HepG2 (cell line): ENCODE data around the gene DALRD3. TPM values are rescaled to one million over a fixed set of nuclear protein-coding genes. Genes with fewer than 3 reads are reported as not detected.
A peak's percentile ranks its signal among the peaks of the same experiment; 100 is the strongest.

Experiments used
- ARNT ChIP-seq: fragments of 450-650 bp; IDR thresholded peaks from 2 replicates; pipeline ENCODE4 v1.6.1; 2017
- CCAR2 ChIP-seq: fragments of 200-400 bp; formaldehyde crosslinking; optimal IDR thresholded peaks from 2 replicates; pipeline ENCODE3; 2018; ENCODE audit warnings: low read depth, mild to moderate bottlenecking, low read length, moderate library complexity
- CEBPB ChIP-seq: IDR thresholded peaks from 2 replicates; pipeline ENCODE4 v1.6.1; 2011; ENCODE audit warnings: low read depth, low read length, improper control_type of control experiment, borderline replicate concordance
- EP300 ChIP-seq, 3 experiments: sonication (generic) in 1 of 3; formaldehyde crosslinking in 1 of 3; IDR thresholded peaks; 2 replicates each; pipeline versions ENCODE4 v1.5.1 to v1.6.1; 2011 to 2020; ENCODE audit warnings: low read depth in 2 of 3, low read length in 2 of 3, borderline replicate concordance in 1 of 3, improper control_type of control experiment in 1 of 3, mild to moderate bottlenecking in 1 of 3, missing genetic modification reagents in 1 of 3, moderate library complexity in 1 of 3
- GTF2F1 ChIP-seq: fragments of 150-350 bp; IDR thresholded peaks from 2 replicates; pipeline ENCODE4 v1.6.1; 2014; ENCODE audit warnings: low read length
- GTF3A ChIP-seq: sonication (generic); formaldehyde crosslinking; conservative IDR thresholded peaks from 2 replicates; pipeline ENCODE4 v1.4.0; 2020; ENCODE audit warnings: mild to moderate bottlenecking, missing genetic modification reagents
- MXD3 ChIP-seq: IDR thresholded peaks from 2 replicates; pipeline ENCODE4 v1.6.1; 2016; ENCODE audit warnings: mild to moderate bottlenecking, missing biosample characterization, missing genetic modification reagents
- NAIF1 ChIP-seq: sonication (generic); formaldehyde crosslinking; IDR thresholded peaks from 2 replicates; pipeline ENCODE4 v1.5.0; 2020; ENCODE audit warnings: mild to moderate bottlenecking, missing genetic modification reagents, borderline replicate concordance
- RBFOX2 ChIP-seq: fragments of 200-400 bp; formaldehyde crosslinking; IDR thresholded peaks from 2 replicates; pipeline ENCODE4 v1.6.1; 2017; ENCODE audit warnings: low read depth, mild to moderate bottlenecking, low read length
- SNAPC2 ChIP-seq: sonication (generic); formaldehyde crosslinking; IDR thresholded peaks from 2 replicates; pipeline ENCODE4 v1.8.1; 2022; ENCODE audit warnings: mild to moderate bottlenecking, missing genetic modification reagents
- SNRNP70 ChIP-seq: fragments of 200-400 bp; formaldehyde crosslinking; IDR thresholded peaks from 2 replicates; pipeline ENCODE4 v1.6.1; 2017; ENCODE audit warnings: mild to moderate bottlenecking, low read depth, low read length, moderate library complexity
- TP53 ChIP-seq: sonication (generic); formaldehyde crosslinking; conservative IDR thresholded peaks from 2 replicates; pipeline ENCODE4 v1.4.0; 2020; ENCODE audit warnings: missing genetic modification reagents
- XRCC5 ChIP-seq: fragments of 200-400 bp; formaldehyde crosslinking; optimal IDR thresholded peaks from 2 replicates; pipeline ENCODE3; 2017; ENCODE audit warnings: mild to moderate bottlenecking, low read length
- ZFY ChIP-seq: sonication (generic); formaldehyde crosslinking; IDR thresholded peaks from 2 replicates; pipeline ENCODE4 v1.4.0; 2020; ENCODE audit warnings: missing genetic modification reagents
- ZGPAT ChIP-seq: IDR thresholded peaks from 2 replicates; pipeline ENCODE4 v1.6.1; 2016; ENCODE audit warnings: mild to moderate bottlenecking
- ZNF263 ChIP-seq: sonication (generic); formaldehyde crosslinking; IDR thresholded peaks from 2 replicates; pipeline ENCODE4 v1.4.0; 2020; ENCODE audit warnings: missing genetic modification reagents
- ZNF282 ChIP-seq: fragments of 450-650 bp; IDR thresholded peaks from 2 replicates; pipeline ENCODE4 v1.6.1; 2018; ENCODE audit not compliant: partially characterized antibody
- ZNF546 ChIP-seq: sonication (generic); formaldehyde crosslinking; conservative IDR thresholded peaks from 2 replicates; pipeline ENCODE4 v1.8.1; 2023; ENCODE audit warnings: mild to moderate bottlenecking, missing genetic modification reagents
- ZNF652 ChIP-seq: IDR thresholded peaks from 2 replicates; pipeline ENCODE4 v1.6.1; 2016; ENCODE audit warnings: low read depth, borderline replicate concordance
- ZNF879 ChIP-seq: sonication (generic); formaldehyde crosslinking; IDR thresholded peaks from 2 replicates; pipeline ENCODE4 v1.8.1; 2023; ENCODE audit warnings: missing genetic modification reagents
- polyA plus RNA-seq, 8 experiments: library from polyadenylated mRNA; depleted of rRNA in 3 of 8; stranded (reverse) in 7 of 8; unstranded in 1 of 8; fragments of >200 nt; fragmentation: Illumina TruSeq in 4 of 8; extraction: Trizol in 4 of 8; gene quantifications; 2 replicates each; pipeline versions ENCODE4 v1.2.1 to v1.2.3, GENCODE V29; 2011 to 2016; ENCODE audit warnings: low read depth in 4 of 8, missing spikeins in 1 of 8, mixed read lengths in 1 of 8; ENCODE audit not compliant: insufficient read depth in 1 of 8
- total RNA-seq, 5 experiments: library from RNA; depleted of rRNA; stranded (reverse); fragments of >200 nt; fragmentation: Illumina TruSeq; extraction: Trizol; gene quantifications; 2 replicates each; pipeline ENCODE4 v1.2.3, GENCODE V29; 2016; ENCODE audit warnings: low read depth in 1 of 5
- TF ChIP-seq, protein P1 (sequence below): sonication (generic); formaldehyde crosslinking; IDR thresholded peaks from 2 replicates; pipeline ENCODE4 v1.5.0; 2020; ENCODE audit warnings: missing genetic modification reagents
- TF ChIP-seq, protein P2 (sequence below): sonication (generic); formaldehyde crosslinking; IDR thresholded peaks from 2 replicates; pipeline ENCODE4 v1.9.0; 2021; ENCODE audit warnings: mild to moderate bottlenecking, missing genetic modification reagents

Gene DALRD3
- total and polyA plus RNA-seq, 2 of the 13 experiments (the other 11 are each of a cell fraction or from before 2014, with no cell fraction given), result 19.9 to 36.5 TPM

DNA sequence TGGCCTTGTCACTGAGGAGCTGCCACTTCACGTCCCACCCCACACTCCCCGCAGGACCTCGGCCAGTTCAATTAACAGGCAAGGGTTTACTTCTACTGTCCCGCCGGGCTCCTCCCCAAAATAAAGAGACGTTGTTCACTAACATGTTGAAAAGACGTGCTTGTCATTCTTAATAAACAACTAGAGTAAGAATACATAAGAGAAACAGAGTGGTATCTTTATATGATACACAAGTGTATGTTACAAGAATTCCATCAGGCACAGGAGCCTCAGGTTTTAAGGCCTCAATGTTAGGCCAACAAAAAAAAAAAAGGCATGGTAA, 11.1 kb upstream of the DALRD3 start (continued):
- TF ChIP-seq CCAR2, result no peak
- TF ChIP-seq TP53, result no peak
- TF ChIP-seq XRCC5, result no peak
- TF ChIP-seq ZNF282, result no peak
- no peak for TF ChIP-seq SNAPC2 (CRISPR knock-in tag)
- TF ChIP-seq RBFOX2, result no peak
- TF ChIP-seq MXD3, result 0 out of 2 replicates have a peak, but pooled peaks have one; percentile 4
- no peak for TF ChIP-seq ZNF263 (CRISPR knock-in tag)
- TF ChIP-seq, protein P1, sequence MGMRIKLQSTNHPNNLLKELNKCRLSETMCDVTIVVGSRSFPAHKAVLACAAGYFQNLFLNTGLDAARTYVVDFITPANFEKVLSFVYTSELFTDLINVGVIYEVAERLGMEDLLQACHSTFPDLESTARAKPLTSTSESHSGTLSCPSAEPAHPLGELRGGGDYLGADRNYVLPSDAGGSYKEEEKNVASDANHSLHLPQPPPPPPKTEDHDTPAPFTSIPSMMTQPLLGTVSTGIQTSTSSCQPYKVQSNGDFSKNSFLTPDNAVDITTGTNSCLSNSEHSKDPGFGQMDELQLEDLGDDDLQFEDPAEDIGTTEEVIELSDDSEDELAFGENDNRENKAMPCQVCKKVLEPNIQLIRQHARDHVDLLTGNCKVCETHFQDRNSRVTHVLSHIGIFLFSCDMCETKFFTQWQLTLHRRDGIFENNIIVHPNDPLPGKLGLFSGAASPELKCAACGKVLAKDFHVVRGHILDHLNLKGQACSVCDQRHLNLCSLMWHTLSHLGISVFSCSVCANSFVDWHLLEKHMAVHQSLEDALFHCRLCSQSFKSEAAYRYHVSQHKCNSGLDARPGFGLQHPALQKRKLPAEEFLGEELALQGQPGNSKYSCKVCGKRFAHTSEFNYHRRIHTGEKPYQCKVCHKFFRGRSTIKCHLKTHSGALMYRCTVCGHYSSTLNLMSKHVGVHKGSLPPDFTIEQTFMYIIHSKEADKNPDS (CRISPR knock-in tag), result no peak
- TF ChIP-seq GTF3A (CRISPR knock-in tag), result no peak
- TF ChIP-seq SNRNP70, result no peak
- TF ChIP-seq NAIF1, result 0 out of 2 replicates have a peak, but pooled peaks have one; percentile 5
- TF ChIP-seq EP300 (IDR thresholded peaks at IDR 0.05; ENCODE audit: low read depth in 2 of 2, low read length in 2 of 2), result no peak
- no peak for TF ChIP-seq EP300 (CRISPR knock-in tag; IDR thresholded peaks at IDR 0.05; ENCODE audit: borderline replicate concordance)
- TF ChIP-seq ZGPAT, result peak; percentile 2; the same call in 1 of the 2 replicates
- TF ChIP-seq ZNF652 (CRISPR knock-in tag), result no peak
- TF ChIP-seq ZNF879 (CRISPR knock-in tag), result 0 out of 2 replicates have a peak, but pooled peaks have one; percentile 15
- TF ChIP-seq, protein P2, sequence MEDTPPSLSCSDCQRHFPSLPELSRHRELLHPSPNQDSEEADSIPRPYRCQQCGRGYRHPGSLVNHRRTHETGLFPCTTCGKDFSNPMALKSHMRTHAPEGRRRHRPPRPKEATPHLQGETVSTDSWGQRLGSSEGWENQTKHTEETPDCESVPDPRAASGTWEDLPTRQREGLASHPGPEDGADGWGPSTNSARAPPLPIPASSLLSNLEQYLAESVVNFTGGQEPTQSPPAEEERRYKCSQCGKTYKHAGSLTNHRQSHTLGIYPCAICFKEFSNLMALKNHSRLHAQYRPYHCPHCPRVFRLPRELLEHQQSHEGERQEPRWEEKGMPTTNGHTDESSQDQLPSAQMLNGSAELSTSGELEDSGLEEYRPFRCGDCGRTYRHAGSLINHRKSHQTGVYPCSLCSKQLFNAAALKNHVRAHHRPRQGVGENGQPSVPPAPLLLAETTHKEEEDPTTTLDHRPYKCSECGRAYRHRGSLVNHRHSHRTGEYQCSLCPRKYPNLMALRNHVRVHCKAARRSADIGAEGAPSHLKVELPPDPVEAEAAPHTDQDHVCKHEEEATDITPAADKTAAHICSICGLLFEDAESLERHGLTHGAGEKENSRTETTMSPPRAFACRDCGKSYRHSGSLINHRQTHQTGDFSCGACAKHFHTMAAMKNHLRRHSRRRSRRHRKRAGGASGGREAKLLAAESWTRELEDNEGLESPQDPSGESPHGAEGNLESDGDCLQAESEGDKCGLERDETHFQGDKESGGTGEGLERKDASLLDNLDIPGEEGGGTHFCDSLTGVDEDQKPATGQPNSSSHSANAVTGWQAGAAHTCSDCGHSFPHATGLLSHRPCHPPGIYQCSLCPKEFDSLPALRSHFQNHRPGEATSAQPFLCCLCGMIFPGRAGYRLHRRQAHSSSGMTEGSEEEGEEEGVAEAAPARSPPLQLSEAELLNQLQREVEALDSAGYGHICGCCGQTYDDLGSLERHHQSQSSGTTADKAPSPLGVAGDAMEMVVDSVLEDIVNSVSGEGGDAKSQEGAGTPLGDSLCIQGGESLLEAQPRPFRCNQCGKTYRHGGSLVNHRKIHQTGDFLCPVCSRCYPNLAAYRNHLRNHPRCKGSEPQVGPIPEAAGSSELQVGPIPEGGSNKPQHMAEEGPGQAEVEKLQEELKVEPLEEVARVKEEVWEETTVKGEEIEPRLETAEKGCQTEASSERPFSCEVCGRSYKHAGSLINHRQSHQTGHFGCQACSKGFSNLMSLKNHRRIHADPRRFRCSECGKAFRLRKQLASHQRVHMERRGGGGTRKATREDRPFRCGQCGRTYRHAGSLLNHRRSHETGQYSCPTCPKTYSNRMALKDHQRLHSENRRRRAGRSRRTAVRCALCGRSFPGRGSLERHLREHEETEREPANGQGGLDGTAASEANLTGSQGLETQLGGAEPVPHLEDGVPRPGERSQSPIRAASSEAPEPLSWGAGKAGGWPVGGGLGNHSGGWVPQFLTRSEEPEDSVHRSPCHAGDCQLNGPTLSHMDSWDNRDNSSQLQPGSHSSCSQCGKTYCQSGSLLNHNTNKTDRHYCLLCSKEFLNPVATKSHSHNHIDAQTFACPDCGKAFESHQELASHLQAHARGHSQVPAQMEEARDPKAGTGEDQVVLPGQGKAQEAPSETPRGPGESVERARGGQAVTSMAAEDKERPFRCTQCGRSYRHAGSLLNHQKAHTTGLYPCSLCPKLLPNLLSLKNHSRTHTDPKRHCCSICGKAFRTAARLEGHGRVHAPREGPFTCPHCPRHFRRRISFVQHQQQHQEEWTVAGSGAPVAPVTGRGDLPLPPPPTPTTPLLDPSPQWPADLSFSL (CRISPR knock-in tag), result no peak
- no peak for TF ChIP-seq ZFY (CRISPR knock-in tag)
- no peak for TF ChIP-seq GTF2F1
- no peak; the same call in 1 of the 2 replicates for TF ChIP-seq ZNF546 (CRISPR knock-in tag)
- no peak for TF ChIP-seq ARNT
- TF ChIP-seq CEBPB, result no peak
